Loucy (cell line): ENCODE results near the gene JPH4.

Experiments
- EZH2phosphoT487 ChIP-seq: fragments of 200-600 bp; IDR thresholded peaks from 2 replicates; pipeline ENCODE4 v1.6.1; 2018; ENCODE audit warnings: antibody characterized with exemption, mild to moderate bottlenecking, moderate library complexity, borderline replicate concordance
- TF ChIP-seq, protein P1 (sequence below): fragments of 200-600 bp; sonication (generic); conservative IDR thresholded peaks from 2 replicates; pipeline ENCODE4 v1.5.1; 2014; ENCODE audit warnings: mild to moderate bottlenecking, antibody characterized with exemption, low read length

DNA sequence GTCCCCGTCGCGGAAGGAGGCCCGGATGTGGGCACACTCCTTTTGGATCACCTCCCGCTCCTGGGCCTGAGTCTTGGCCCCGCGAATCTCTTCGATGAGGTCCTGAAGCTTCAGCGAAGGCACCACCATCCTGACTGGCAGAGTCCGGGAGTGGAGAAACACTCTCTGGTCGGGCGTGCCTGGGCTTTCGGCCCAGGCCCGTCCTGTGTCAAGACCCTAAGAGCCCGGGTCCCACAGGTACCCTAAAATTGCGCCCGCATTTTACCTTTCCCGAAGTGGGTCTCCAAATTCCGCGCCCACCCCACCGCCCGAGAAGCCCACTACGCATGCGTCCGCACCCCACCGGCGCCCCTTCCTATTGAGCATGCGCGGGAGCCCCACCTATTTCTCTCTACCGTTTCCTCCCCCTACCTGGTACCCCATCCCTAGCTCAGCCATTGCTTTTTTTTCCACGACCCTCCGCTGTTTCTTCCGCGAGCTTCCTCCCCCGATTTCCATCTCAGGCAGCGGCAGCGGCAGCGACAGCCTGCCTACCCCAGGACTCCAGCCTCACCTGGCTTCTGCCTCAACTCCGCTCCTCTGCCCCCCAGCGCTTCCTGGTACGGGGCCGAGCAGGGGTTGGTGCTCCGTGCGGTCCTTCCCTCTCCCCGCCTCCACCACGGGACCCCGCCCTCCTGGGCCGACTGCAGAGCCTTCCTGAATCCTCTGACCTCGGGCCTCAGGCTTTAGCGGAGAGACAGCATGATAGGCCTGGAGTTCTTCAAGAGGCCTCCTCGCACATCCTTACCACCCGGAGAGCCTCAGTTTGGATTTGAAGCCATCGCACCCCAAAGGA is 11.2 kb downstream of the JPH4 start, which contains the start of gene AP1G2:
- TF ChIP-seq, protein P1, sequence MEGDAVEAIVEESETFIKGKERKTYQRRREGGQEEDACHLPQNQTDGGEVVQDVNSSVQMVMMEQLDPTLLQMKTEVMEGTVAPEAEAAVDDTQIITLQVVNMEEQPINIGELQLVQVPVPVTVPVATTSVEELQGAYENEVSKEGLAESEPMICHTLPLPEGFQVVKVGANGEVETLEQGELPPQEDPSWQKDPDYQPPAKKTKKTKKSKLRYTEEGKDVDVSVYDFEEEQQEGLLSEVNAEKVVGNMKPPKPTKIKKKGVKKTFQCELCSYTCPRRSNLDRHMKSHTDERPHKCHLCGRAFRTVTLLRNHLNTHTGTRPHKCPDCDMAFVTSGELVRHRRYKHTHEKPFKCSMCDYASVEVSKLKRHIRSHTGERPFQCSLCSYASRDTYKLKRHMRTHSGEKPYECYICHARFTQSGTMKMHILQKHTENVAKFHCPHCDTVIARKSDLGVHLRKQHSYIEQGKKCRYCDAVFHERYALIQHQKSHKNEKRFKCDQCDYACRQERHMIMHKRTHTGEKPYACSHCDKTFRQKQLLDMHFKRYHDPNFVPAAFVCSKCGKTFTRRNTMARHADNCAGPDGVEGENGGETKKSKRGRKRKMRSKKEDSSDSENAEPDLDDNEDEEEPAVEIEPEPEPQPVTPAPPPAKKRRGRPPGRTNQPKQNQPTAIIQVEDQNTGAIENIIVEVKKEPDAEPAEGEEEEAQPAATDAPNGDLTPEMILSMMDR: no peak
- no peak for TF ChIP-seq EZH2phosphoT487
